HepG2 (cell line): ENCODE measurements around the gene TLCD1. TPM values are rescaled to one million over a fixed set of nuclear protein-coding genes. Genes with fewer than 3 reads are reported as not detected.

Experiments
- ATAC-seq: fragments of 200-7000 bp; cut with Tn5 transposase; 3 replicates; pipeline ENCODE4 v1.9.1; 2020; ENCODE audit warnings: mild to moderate bottlenecking, moderate library complexity
- BruUV-seq: library from RNA; stranded (reverse); fragments of 400-500 nt; replicated peaks from 2 replicates; lab custom pipeline; 2021; lab: Mats Ljungman, UMichigan
- CTCF ChIA-PET: fragments of 300-600 bp; formaldehyde crosslinking; extraction: SDS; loops from one replicate; lab custom pipeline; 2021; ENCODE audit warnings: low total read pairs, inconsistent platforms, low intra/inter-chr PET ratio; lab: Yijun Ruan, JAX
- POLR2A ChIA-PET: fragments of 350-600 bp; sonication (Branson Sonifier 250); formaldehyde crosslinking; loops from one replicate; lab custom pipeline; 2020; ENCODE audit warnings: antibody characterized with exemption, inconsistent platforms; lab: Yijun Ruan, JAX
- DNase-seq: peaks from one replicate; pipeline ENCODE4 v3.0.0-alpha.2; 2015; ENCODE audit warnings: low spot score
- FAIRE-seq: peaks from 3 replicates; lab custom pipeline; 2011; peaks lifted over from hg19 to GRCh38; lab: Jason Lieb, UNC
- H2AFZ ChIP-seq: one replicate; pipeline ENCODE4 v1.6.1; 2011; ENCODE audit warnings: low read length, inconsistent platforms
- H3K27ac ChIP-seq: fragments of 300-600 bp; 3 replicates; pipeline ENCODE4 v1.8.0; 2011; ENCODE audit warnings: mixed run types, mild to moderate bottlenecking, mixed read lengths, low read length, inconsistent platforms; ENCODE audit not compliant: insufficient read depth; ENCODE audit errors: extremely low read length
- H3K27me3 ChIP-seq, 2 experiments: fragments of 200-600 bp in 1 of 2; 2 replicates in 1 of 2; 3 replicates in 1 of 2; pipeline versions ENCODE4 v1.6.0 to v1.8.0; 2011; ENCODE audit warnings: low read length in 2 of 2, mild to moderate bottlenecking in 2 of 2, moderate library complexity in 2 of 2, inconsistent platforms in 1 of 2; ENCODE audit not compliant: insufficient read depth in 2 of 2, control insufficient read depth in 1 of 2
- H3K36me3 ChIP-seq, 2 experiments: fragments of 200-600 bp in 1 of 2; replicated peaks in 1 of 2; 2 replicates in 1 of 2; 3 replicates in 1 of 2; pipeline versions ENCODE4 v1.5.1 to v1.8.0; 2011; ENCODE audit warnings: low read length in 2 of 2, inconsistent platforms in 1 of 2; ENCODE audit not compliant: insufficient read depth in 2 of 2, control insufficient read depth in 1 of 2
- H3K4me1 ChIP-seq: 2 replicates; pipeline ENCODE4 v1.5.1; 2012; ENCODE audit warnings: low read length, inconsistent platforms; ENCODE audit not compliant: insufficient read depth
- H3K4me2 ChIP-seq: 2 replicates; pipeline ENCODE4 v1.6.0; 2011; ENCODE audit warnings: low read depth, low read length, inconsistent platforms
- H3K4me3 ChIP-seq, 3 experiments: fragments of 200-600 bp in 1 of 3; sonication (generic), shearing (Covaris generic) in 1 of 3; replicated peaks in 1 of 3; 2 replicates each; pipeline ENCODE4 v1.5.1; 2011 to 2016; ENCODE audit warnings: low read length in 3 of 3, inconsistent platforms in 2 of 3, low read depth in 2 of 3, mild to moderate bottlenecking in 2 of 3, control low read depth in 1 of 3, mixed read lengths in 1 of 3; ENCODE audit not compliant: insufficient read depth in 1 of 3
- H3K79me2 ChIP-seq: one replicate; pipeline ENCODE4 v1.6.1; 2011; ENCODE audit warnings: low read length, inconsistent platforms; ENCODE audit not compliant: insufficient read depth
- H3K9ac ChIP-seq: 2 replicates; pipeline ENCODE4 v1.6.0; 2011; ENCODE audit warnings: mild to moderate bottlenecking, low read depth, low read length, inconsistent platforms; ENCODE audit not compliant: insufficient read depth
- H3K9me3 ChIP-seq: 2 replicates; pipeline ENCODE4 v1.5.1; 2012; ENCODE audit warnings: mild to moderate bottlenecking, low read length
- H4K20me1 ChIP-seq: 2 replicates; pipeline ENCODE4 v1.6.0; 2011; ENCODE audit warnings: inconsistent platforms, mild to moderate bottlenecking, low read length, moderate library complexity; ENCODE audit not compliant: insufficient read depth
- DPF2 ChIP-seq: sonication (generic); formaldehyde crosslinking; IDR thresholded peaks from 2 replicates; pipeline ENCODE4 v1.4.0; 2020; ENCODE audit warnings: mild to moderate bottlenecking, low read depth, missing genetic modification reagents, borderline replicate concordance
- KDM1A ChIP-seq: IDR thresholded peaks from 2 replicates; pipeline ENCODE4 v1.6.1; 2016; ENCODE audit warnings: missing compliant biosample characterization
- KMT2B ChIP-seq: IDR thresholded peaks from 2 replicates; pipeline ENCODE4 v1.6.1; 2016; ENCODE audit warnings: missing genetic modification reagents, missing compliant biosample characterization
- NFE2L2 ChIP-seq: fragments of 150-350 bp; IDR thresholded peaks from 2 replicates; pipeline ENCODE4 v1.6.1; 2014; ENCODE audit warnings: low read length
- NPAS2 ChIP-seq: sonication (generic); formaldehyde crosslinking; IDR thresholded peaks from 2 replicates; pipeline ENCODE4 v1.8.0; 2022; ENCODE audit warnings: mild to moderate bottlenecking, missing genetic modification reagents, borderline replicate concordance
- POLR2A ChIP-seq, 2 experiments: IDR thresholded peaks; 2 replicates each; pipeline ENCODE4 v1.6.1; 2011; ENCODE audit warnings: low read depth in 2 of 2, low read length in 2 of 2, mild to moderate bottlenecking in 1 of 2, moderate library complexity in 1 of 2; ENCODE audit not compliant: insufficient read depth in 1 of 2
- SALL1 ChIP-seq: sonication (generic); formaldehyde crosslinking; IDR thresholded peaks from 2 replicates; pipeline ENCODE4 v1.8.0; 2022; ENCODE audit warnings: mild to moderate bottlenecking, missing genetic modification reagents
- SALL2 ChIP-seq: sonication (generic); formaldehyde crosslinking; IDR thresholded peaks from 2 replicates; pipeline ENCODE4 v1.8.1; 2023; ENCODE audit warnings: mild to moderate bottlenecking, missing genetic modification reagents, inconsistent platforms
- SNAPC4 ChIP-seq: sonication (generic); formaldehyde crosslinking; IDR thresholded peaks from 2 replicates; pipeline ENCODE4 v1.4.0; 2020; ENCODE audit warnings: mild to moderate bottlenecking, missing genetic modification reagents
- ZBTB10 ChIP-seq: sonication (generic); formaldehyde crosslinking; IDR thresholded peaks from 2 replicates; pipeline ENCODE4 v1.4.0; 2020; ENCODE audit warnings: missing genetic modification reagents, borderline replicate concordance
- ZFP91 ChIP-seq: sonication (generic); formaldehyde crosslinking; IDR thresholded peaks from 2 replicates; pipeline ENCODE4 v1.9.0; 2022; ENCODE audit warnings: missing genetic modification reagents, mild to moderate bottlenecking, borderline replicate concordance
- ZNF530 ChIP-seq: sonication (generic); formaldehyde crosslinking; IDR thresholded peaks from 2 replicates; pipeline ENCODE4 v1.5.0; 2020; ENCODE audit warnings: low read depth, mild to moderate bottlenecking, missing genetic modification reagents
- ZNF660 ChIP-seq: sonication (generic); formaldehyde crosslinking; IDR thresholded peaks from 2 replicates; pipeline ENCODE4 v1.5.1; 2020; ENCODE audit warnings: mild to moderate bottlenecking, low read depth, missing genetic modification reagents, borderline replicate concordance
- WGBS: methylation state at CpG from one replicate; pipeline ENCODE4 v1.1.6; 2017; ENCODE audit warnings: low lambda C conversion rate; 5-methylcytosine and 5-hydroxymethylcytosine counted together
- in situ Hi-C: cut with HindIII; loops from 2 replicates; pipeline ENCODE4 v1.10.0; 2017; ENCODE audit warnings: low pct_unique_long_range_greater_than_20kb; ENCODE audit not compliant: extremely low pct_ligation_motif_present
- intact Hi-C: fragments of 100-400 bp; cut with micrococcal nuclease; formaldehyde crosslinking; loops from one replicate; pipeline ENCODE4 v1.10.0; 2022; ENCODE audit not compliant: unreplicated experiment
- polyA plus RNA-seq, 8 experiments: library from polyadenylated mRNA; depleted of rRNA in 3 of 8; stranded (reverse) in 7 of 8; unstranded in 1 of 8; fragments of >200 nt; fragmentation: Illumina TruSeq in 4 of 8; extraction: Trizol in 4 of 8; gene quantifications; 2 replicates each; pipeline versions ENCODE4 v1.2.1 to v1.2.3, GENCODE V29; 2011 to 2016; ENCODE audit warnings: low read depth in 4 of 8, missing spikeins in 1 of 8, mixed read lengths in 1 of 8; ENCODE audit not compliant: insufficient read depth in 1 of 8
- total RNA-seq, 5 experiments: library from RNA; depleted of rRNA; stranded (reverse); fragments of >200 nt; fragmentation: Illumina TruSeq; extraction: Trizol; gene quantifications; 2 replicates each; pipeline ENCODE4 v1.2.3, GENCODE V29; 2016; ENCODE audit warnings: low read depth in 1 of 5

The TLCD1 gene
- total and polyA plus RNA-seq, 2 of the 13 experiments (the other 11 are each of a cell fraction or from before 2014, with no cell fraction given) = 14.9 to 19.6 TPM

- peaks cover 33% of the 10 kb centered on the region for H3K79me2 ChIP-seq
- no TSS peak for BruUV-seq
- no peak for TF ChIP-seq KMT2B (CRISPR knock-in tag)
- TF ChIP-seq SNAPC4 (CRISPR knock-in tag) = no peak
- TF ChIP-seq ZNF660 (CRISPR knock-in tag) = no peak
- no peak for TF ChIP-seq ZNF530 (CRISPR knock-in tag)
- TF ChIP-seq POLR2A (IDR thresholded peaks at IDR 0.05; ENCODE audit: insufficient read depth in 1 of 2, low read depth in 2 of 2, low read length in 2 of 2) = peak in 1 of 2 experiments; percentile 1; a peak in 1 of 4 replicates
- no peak for TF ChIP-seq KDM1A (CRISPR knock-in tag)
- TF ChIP-seq DPF2 (CRISPR knock-in tag) = no peak
- no peak for TF ChIP-seq ZBTB10
- 0 out of 2 replicates have a peak, but pooled peaks have one; percentile 26 for TF ChIP-seq ZFP91 (CRISPR knock-in tag)
- no peak for TF ChIP-seq NPAS2 (CRISPR knock-in tag)
- TF ChIP-seq SALL1 (CRISPR knock-in tag) = no peak
- no peak for TF ChIP-seq SALL2 (CRISPR knock-in tag)
- TF ChIP-seq NFE2L2 = no peak
These were observed 22.0 kb upstream of the TLCD1 start for GRCh38 chr17:28747801-28748750.

More at GRCh38 chr17:28747801-28748750, 22.0 kb upstream of the TLCD1 start:
- no peak overlapping the region for H3K27ac ChIP-seq
- H3K9ac ChIP-seq = no peak overlapping the region
- peaks cover 39 to 43% of the 10 kb centered on the region in 2 experiments for H3K36me3 ChIP-seq
- in situ Hi-C loops (loop anchor here (25.0 kb wide), 1 partner anchor 364 kb away; no protein-coding TSS in a partner anchor), intact Hi-C loops (no loop called here)
- 85% methylated on average over 7 of the region's 18 CpGs for WGBS
- no peaks in the 10 kb centered on the region for H3K9me3 ChIP-seq
- ChIA-PET POLR2A (interaction anchor here (1.3 to 12.3 kb wide), 2 partner anchors 20 to 29 kb away, joined by 5 to 590 read pairs; partner anchors contain the start of genes NEK8, RPL23A and TLCD1), CTCF (interaction anchor here (1.3 to 4.1 kb wide), 3 partner anchors 21 to 101 kb away, joined by 4 to 142 read pairs (median 4); partner anchors contain the start of genes NEK8 and TLCD1)
- no peak overlapping the region for H3K4me2 ChIP-seq
- FAIRE-seq = no peak
- no peak overlapping the region for H3K4me3 ChIP-seq
- no peaks in the 10 kb centered on the region; a peak in 1 of 5 replicates for H3K27me3 ChIP-seq
- no peak for ATAC-seq
- H2AFZ ChIP-seq = no peak overlapping the region
- H4K20me1 ChIP-seq = peaks cover 52% of the 10 kb centered on the region
- H3K4me1 ChIP-seq = peaks cover 51% of the 10 kb centered on the region
- no peak for DNase-seq
